ENCODE measurements around the gene TRIM67.

DNA sequence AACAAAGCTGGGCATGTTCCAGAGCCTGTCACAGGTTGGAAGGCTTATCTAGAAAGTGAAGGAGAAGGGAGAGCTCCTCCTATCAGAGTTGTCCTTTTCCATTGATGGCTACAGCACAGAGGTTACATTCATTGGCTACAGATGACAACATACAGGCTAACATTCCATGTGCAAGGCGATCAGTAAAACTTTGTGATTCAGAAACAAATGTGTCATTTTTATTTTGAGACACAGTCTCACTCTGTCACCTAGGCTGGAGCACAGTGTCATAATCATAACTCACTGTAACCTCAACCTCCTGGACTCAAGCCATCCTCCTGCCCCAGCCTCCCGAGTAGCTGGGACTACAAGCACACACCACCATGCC lies 32.6 kb downstream of the TRIM67 start:
- TF ChIP-seq, protein P1, sequence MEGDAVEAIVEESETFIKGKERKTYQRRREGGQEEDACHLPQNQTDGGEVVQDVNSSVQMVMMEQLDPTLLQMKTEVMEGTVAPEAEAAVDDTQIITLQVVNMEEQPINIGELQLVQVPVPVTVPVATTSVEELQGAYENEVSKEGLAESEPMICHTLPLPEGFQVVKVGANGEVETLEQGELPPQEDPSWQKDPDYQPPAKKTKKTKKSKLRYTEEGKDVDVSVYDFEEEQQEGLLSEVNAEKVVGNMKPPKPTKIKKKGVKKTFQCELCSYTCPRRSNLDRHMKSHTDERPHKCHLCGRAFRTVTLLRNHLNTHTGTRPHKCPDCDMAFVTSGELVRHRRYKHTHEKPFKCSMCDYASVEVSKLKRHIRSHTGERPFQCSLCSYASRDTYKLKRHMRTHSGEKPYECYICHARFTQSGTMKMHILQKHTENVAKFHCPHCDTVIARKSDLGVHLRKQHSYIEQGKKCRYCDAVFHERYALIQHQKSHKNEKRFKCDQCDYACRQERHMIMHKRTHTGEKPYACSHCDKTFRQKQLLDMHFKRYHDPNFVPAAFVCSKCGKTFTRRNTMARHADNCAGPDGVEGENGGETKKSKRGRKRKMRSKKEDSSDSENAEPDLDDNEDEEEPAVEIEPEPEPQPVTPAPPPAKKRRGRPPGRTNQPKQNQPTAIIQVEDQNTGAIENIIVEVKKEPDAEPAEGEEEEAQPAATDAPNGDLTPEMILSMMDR (IDR thresholded peaks at IDR 0.05): no peak
- no peak for TF ChIP-seq POLR2A (IDR thresholded peaks at IDR 0.05)
